Measurements from ENCODE around the gene GPR160. TPM values are rescaled to one million over a fixed set of nuclear protein-coding genes. Genes with fewer than 3 reads are reported as not detected.

Gene GPR160
- total and polyA plus RNA-seq, 2 of the 13 experiments (the other 11 are each of a cell fraction or from before 2014, with no cell fraction given): 12.1 to 23.2 TPM

DNA sequence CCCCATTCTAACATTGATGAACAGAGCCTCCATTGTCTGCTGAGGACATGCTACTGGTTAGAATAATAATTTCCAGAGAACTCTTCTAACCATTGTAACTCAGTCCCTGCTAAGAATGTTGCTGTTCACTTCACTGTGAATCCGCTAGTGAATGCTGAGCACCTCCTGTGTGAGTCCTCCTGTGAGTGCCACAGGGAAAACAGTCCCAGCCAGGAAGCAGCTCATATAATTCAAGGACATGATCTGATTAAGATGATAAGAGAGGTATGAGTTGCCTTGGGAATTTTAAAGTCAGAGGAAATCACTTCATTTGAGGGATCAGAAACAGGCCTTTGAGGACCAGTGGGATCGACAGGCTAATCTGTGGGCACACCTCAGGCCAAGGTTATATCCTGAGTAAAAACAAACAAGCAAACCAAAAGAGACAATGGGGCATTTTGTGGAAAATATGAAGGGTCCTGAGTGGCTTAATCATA is 33.9 kb upstream of the GPR160 start (continued):
- TF ChIP-seq KDM1A (CRISPR knock-in tag; IDR thresholded peaks at IDR 0.05) (no peak), SMC3 (IDR thresholded peaks at IDR 0.05; ENCODE audit: low read length) (no peak), ZNF773 (CRISPR knock-in tag; IDR thresholded peaks at IDR 0.05; ENCODE audit: borderline replicate concordance) (no peak), RFXANK (CRISPR knock-in tag; IDR thresholded peaks at IDR 0.05) (no peak), JUND (CRISPR knock-in tag; IDR thresholded peaks at IDR 0.05) (no peak), KLF12 (CRISPR knock-in tag; IDR thresholded peaks at IDR 0.05; ENCODE audit: borderline replicate concordance) (no peak), MBNL3 (CRISPR knock-in tag; conservative IDR thresholded peaks at IDR 0.05) (no peak), ZNF224 (CRISPR knock-in tag; IDR thresholded peaks at IDR 0.05) (no peak), MEIS2 (CRISPR knock-in tag; IDR thresholded peaks at IDR 0.05) (no peak), SPEN (CRISPR knock-in tag; IDR thresholded peaks at IDR 0.05; ENCODE audit: low read depth) (no peak), ZNF703 (CRISPR knock-in tag; IDR thresholded peaks at IDR 0.05; ENCODE audit: borderline replicate concordance) (no peak), MIER3 (CRISPR knock-in tag; IDR thresholded peaks at IDR 0.05; ENCODE audit: borderline replicate concordance) (no peak), ELF1 (CRISPR knock-in tag; IDR thresholded peaks at IDR 0.05) (peak; percentile 50; the same call in 1 of the 2 replicates), ZSCAN25 (CRISPR knock-in tag; IDR thresholded peaks at IDR 0.05) (no peak), IRF2 (CRISPR knock-in tag; IDR thresholded peaks at IDR 0.05) (0 out of 2 replicates have a peak, but pooled peaks have one; percentile 28), MED13 (CRISPR knock-in tag; IDR thresholded peaks at IDR 0.05) (peak; percentile 68; the same call in 1 of the 2 replicates), ZNF44 (CRISPR knock-in tag; IDR thresholded peaks at IDR 0.05) (no peak), ATRX (CRISPR knock-in tag; IDR thresholded peaks at IDR 0.05; ENCODE audit: borderline replicate concordance) (no peak), PAX8 (CRISPR knock-in tag; IDR thresholded peaks at IDR 0.05; ENCODE audit: borderline replicate concordance) (no peak), ARNT2 (CRISPR knock-in tag; IDR thresholded peaks at IDR 0.05; ENCODE audit: low read depth) (no peak), RXRB (CRISPR knock-in tag; IDR thresholded peaks at IDR 0.05; ENCODE audit: borderline replicate concordance) (peak; percentile 91)
- TF ChIP-seq, protein P1, sequence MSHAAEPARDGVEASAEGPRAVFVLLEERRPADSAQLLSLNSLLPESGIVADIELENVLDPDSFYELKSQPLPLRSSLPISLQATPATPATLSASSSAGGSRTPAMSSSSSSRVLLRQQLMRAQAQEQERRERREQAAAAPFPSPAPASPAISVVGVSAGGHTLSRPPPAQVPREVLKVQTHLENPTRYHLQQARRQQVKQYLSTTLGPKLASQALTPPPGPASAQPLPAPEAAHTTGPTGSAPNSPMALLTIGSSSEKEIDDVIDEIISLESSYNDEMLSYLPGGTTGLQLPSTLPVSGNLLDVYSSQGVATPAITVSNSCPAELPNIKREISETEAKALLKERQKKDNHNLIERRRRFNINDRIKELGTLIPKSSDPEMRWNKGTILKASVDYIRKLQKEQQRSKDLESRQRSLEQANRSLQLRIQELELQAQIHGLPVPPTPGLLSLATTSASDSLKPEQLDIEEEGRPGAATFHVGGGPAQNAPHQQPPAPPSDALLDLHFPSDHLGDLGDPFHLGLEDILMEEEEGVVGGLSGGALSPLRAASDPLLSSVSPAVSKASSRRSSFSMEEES (CRISPR knock-in tag; IDR thresholded peaks at IDR 0.05): peak; percentile 57; the same call in 1 of the 2 replicates
- TF ChIP-seq, protein P2, sequence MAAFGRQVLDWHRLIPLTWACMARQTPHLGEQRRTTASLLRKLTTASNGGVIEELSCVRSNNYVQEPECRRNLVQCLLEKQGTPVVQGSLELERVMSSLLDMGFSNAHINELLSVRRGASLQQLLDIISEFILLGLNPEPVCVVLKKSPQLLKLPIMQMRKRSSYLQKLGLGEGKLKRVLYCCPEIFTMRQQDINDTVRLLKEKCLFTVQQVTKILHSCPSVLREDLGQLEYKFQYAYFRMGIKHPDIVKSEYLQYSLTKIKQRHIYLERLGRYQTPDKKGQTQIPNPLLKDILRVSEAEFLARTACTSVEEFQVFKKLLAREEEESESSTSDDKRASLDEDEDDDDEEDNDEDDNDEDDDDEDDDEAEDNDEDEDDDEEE (CRISPR knock-in tag; IDR thresholded peaks at IDR 0.05): no peak
- TF ChIP-seq, protein P3, sequence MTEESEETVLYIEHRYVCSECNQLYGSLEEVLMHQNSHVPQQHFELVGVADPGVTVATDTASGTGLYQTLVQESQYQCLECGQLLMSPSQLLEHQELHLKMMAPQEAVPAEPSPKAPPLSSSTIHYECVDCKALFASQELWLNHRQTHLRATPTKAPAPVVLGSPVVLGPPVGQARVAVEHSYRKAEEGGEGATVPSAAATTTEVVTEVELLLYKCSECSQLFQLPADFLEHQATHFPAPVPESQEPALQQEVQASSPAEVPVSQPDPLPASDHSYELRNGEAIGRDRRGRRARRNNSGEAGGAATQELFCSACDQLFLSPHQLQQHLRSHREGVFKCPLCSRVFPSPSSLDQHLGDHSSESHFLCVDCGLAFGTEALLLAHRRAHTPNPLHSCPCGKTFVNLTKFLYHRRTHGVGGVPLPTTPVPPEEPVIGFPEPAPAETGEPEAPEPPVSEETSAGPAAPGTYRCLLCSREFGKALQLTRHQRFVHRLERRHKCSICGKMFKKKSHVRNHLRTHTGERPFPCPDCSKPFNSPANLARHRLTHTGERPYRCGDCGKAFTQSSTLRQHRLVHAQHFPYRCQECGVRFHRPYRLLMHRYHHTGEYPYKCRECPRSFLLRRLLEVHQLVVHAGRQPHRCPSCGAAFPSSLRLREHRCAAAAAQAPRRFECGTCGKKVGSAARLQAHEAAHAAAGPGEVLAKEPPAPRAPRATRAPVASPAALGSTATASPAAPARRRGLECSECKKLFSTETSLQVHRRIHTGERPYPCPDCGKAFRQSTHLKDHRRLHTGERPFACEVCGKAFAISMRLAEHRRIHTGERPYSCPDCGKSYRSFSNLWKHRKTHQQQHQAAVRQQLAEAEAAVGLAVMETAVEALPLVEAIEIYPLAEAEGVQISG (CRISPR knock-in tag; IDR thresholded peaks at IDR 0.05): no peak
- TF ChIP-seq, protein P4, sequence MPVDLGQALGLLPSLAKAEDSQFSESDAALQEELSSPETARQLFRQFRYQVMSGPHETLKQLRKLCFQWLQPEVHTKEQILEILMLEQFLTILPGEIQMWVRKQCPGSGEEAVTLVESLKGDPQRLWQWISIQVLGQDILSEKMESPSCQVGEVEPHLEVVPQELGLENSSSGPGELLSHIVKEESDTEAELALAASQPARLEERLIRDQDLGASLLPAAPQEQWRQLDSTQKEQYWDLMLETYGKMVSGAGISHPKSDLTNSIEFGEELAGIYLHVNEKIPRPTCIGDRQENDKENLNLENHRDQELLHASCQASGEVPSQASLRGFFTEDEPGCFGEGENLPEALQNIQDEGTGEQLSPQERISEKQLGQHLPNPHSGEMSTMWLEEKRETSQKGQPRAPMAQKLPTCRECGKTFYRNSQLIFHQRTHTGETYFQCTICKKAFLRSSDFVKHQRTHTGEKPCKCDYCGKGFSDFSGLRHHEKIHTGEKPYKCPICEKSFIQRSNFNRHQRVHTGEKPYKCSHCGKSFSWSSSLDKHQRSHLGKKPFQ (CRISPR knock-in tag; IDR thresholded peaks at IDR 0.05; ENCODE audit: insufficient replicate concordance): peak; percentile 61
